ENCODE measurements around the gene RAPGEF4. TPM values are rescaled to one million over a fixed set of nuclear protein-coding genes. Genes with fewer than 3 reads are reported as not detected.

Gene RAPGEF4
- polyA plus RNA-seq, 4 donors, result 8.5 to 11.6 (median 10.2) TPM

GRCh38 chr2:172928756-172929155, 193.1 kb downstream of the RAPGEF4 start:
- no peak for DNase-seq (ENCODE audit: low read depth in 4 of 4, low spot score in 2 of 4)

DNA sequence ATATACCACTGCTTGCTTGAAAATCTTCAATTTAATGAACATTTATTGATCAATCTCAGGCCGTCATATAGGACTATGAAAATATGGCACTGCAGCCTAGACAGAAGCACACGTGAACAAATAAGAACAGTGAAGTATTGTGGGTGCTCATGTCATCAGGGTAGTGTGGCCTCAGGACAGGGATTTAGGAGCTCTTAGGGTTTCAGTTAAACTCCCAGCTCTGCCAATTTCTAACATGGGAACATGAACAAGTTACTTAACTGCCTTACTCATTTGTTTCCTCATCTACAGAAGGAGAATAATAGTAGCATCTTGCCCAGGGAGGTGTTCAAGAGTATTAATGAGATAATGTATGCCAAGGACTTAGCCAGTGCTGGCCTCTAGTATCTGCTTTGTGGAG, 194.0 kb downstream of the RAPGEF4 start:
- no peak for DNase-seq (ENCODE audit: low read depth in 4 of 4, low spot score in 2 of 4)

DNA sequence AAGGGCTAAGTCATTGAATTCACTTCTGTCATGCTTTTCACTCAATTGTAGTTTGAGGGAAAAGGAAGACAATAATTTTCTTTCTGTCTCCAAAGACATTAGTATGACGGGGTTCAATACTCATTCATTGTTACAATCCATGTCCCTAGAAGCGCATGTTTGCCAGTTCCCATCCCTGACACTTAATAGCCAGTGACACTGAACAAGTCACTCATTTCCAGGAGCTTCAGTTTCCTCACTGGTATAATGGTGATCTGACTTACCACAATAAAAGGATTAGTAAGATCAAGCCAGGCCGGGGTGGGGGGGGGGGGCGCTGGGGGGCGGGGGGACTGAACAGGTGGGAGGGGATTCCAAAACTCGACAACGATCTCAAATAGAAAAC, 195.2 kb downstream of the RAPGEF4 start:
- no peak for DNase-seq (ENCODE audit: low read depth in 4 of 4, low spot score in 2 of 4)

DNA sequence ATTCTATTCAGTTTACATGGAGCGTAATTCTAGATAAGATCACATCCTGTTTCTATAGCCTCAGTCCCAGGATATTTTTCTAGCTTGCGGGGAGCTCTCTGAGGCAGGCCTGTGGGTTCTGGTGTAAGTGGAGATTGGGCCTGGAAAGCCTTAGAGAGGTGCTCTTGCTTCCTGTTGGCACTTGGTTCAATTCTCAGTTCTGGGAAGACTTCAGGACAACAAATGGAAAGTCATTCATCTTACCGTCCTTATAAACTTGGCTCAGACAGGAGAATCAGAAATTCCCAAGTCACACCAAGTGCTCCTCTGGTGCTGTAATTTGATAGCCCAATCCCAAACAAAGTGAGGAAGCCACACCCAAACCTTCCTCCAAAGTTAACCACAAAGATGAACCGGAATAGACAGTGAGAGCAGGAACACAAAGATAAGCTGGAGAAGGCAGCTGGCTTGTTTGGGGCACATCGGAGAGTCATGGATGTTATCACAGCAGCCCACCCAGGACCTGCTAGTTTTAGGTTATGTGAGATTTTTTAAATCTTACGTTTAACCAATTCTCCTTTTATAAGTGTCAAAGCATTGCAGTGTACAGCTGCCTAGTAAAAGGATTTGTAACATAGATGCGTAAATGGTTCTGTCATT, 195.7 kb downstream of the RAPGEF4 start:
- DNase-seq (ENCODE audit: low read depth in 4 of 4, low spot score in 2 of 4), result peak in 1 of 4 donors; percentile 32

DNA sequence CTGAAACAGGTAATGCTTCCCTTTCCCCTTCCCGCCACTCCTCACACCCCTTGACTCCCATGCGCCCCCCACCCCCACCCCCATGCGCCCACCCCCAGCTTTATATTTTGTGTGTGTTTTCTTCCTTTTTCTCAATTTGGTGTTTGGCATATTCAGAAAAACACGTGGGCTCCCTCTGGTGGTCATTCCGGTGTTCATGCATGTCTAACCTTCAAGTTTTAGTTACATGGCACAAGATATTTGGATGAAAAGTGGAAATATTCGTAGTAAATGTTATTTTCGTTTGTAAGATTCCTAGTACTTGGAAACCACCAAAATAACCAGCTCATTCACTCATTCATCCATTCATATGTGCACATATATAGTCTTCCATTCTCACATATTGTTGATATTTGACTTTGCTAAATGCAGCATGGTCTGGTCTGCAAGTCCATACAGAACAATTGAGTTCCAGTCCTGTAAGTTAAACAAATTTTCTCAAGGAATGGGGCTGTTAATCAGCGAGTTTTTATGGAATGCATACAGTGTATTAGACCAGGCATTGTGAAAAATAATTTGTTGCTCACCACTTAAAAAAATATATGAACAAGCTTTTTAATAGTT, 196.4 kb downstream of the RAPGEF4 start:
- DNase-seq (ENCODE audit: low read depth in 4 of 4, low spot score in 2 of 4), result peak in 2 of 4 donors; percentile 61 to 76

DNA sequence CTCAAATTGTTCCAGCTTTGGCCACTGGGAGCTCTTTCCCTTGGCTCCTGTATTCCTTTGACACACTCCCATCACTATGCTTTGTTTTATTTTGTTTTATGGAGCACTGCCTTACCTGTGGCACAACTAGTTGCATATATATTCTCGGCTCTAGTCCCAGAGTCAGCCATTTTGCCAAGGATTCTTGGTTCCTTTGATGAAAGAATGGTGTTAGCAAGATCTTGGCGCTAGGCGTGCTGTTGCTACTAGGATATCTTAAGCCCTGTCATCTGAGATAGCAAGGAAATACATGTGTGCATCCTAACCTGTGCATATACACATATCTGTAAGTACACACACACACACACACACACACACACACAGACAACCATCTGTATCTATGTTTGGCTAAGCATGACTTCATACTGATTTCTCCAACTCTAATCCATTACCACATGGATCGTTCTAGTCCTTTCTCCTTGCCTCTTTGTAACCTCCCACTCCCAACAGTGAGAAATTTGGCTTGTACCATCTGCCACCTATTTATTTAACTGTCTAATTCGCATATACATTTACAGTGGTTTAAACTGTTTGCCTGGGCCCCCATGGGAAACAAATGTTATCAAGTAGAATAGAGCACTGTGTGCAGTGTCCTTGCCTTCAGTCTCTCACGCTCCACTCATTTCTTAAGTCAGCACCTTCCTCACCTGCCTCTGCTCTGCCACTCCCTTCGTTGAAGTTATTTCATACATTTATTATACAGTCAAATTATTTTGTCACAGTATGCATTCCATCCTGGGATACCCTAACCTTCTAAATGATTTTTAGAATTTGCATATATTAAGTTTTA, 202.5 kb downstream of the RAPGEF4 start:
- no peak for DNase-seq (ENCODE audit: low read depth in 4 of 4, low spot score in 2 of 4)

- DNase-seq (ENCODE audit: low read depth in 4 of 4, low spot score in 2 of 4), result no peak
Measured at GRCh38 chr2:172938713-172939375, 203.2 kb downstream of the RAPGEF4 start.

DNA sequence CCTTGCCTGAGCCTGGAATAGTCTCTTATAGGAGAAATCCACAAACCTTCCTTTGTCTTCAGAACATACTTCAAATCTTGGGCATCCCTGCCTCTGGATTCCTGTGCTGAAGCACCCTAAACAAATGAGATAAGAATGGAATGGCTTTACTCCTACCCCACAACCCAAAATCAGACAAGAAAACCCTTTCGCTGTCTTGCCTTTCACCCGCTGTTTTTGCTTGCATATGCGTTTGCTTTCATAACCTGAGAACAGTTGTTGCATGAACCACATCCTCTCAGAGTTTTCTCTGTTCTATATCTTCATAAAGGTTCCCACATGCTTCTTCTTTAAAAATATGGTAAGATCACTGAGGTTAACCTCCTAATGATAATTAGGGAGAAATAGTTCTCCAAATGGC, 207.9 kb downstream of the RAPGEF4 start:
- no peak for DNase-seq (ENCODE audit: low read depth in 4 of 4, low spot score in 2 of 4)

- DNase-seq (ENCODE audit: low read depth in 4 of 4, low spot score in 2 of 4), result no peak
Measured at GRCh38 chr2:172944022-172944793, 208.6 kb downstream of the RAPGEF4 start.

- no peak for DNase-seq (ENCODE audit: low read depth in 4 of 4, low spot score in 2 of 4)
Measured at GRCh38 chr2:172944794-172945509, 209.3 kb downstream of the RAPGEF4 start.

GRCh38 chr2:172945510-172945850, 209.8 kb downstream of the RAPGEF4 start:
- no peak for DNase-seq (ENCODE audit: low read depth in 4 of 4, low spot score in 2 of 4)

- DNase-seq (ENCODE audit: low read depth in 4 of 4, low spot score in 2 of 4), result no peak
Measured at GRCh38 chr2:172947461-172948153, 212.0 kb downstream of the RAPGEF4 start.

DNA sequence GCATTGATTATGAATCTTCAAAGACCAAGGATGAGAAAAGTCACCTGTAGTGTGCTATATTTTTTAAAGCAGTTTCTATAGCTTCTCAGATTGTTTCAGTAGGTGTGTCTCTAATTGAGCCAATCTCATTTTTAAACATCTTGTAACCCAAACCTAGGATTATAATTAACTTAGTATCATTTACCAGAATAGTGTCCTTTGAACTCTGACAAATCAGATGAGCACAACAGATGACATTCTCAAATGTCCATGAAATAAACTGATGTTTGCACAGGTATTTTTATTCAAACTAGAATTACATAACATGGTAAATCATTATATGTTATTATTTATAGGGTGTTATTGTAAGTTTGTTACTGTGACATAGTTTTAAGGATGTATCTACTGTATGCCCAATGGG, 213.9 kb downstream of the RAPGEF4 start:
- DNase-seq (ENCODE audit: low read depth in 4 of 4, low spot score in 2 of 4), result no peak

- DNase-seq (ENCODE audit: low read depth in 4 of 4, low spot score in 2 of 4), result no peak
Measured at GRCh38 chr2:172950565-172950964, 214.9 kb downstream of the RAPGEF4 start.

DNA sequence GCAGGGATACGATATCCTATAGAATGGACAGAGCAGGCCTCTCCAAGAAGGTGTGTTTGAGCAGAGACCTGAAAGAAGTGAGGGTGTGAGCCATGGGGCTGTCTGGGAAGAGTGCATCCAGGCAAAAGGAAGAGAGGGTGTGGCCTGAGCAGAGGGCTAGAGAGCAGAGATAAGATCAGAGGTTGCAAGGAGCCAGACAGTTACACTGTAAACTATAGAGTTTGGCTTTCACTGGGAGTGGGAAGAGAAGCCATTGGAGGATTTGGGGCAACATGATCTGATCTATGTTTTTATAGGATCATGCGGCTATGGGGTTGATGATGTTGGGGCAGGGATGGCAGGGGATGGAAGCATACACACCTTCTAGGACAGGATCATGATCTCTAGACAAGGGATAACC, 215.9 kb downstream of the RAPGEF4 start:
- no peak for DNase-seq (ENCODE audit: low read depth in 4 of 4, low spot score in 2 of 4)

GRCh38 chr2:172953411-172953810, 217.8 kb downstream of the RAPGEF4 start:
- DNase-seq (ENCODE audit: low read depth in 4 of 4, low spot score in 2 of 4), result no peak

- DNase-seq (ENCODE audit: low read depth in 4 of 4, low spot score in 2 of 4), result no peak
Measured at GRCh38 chr2:172953970-172954852, 218.6 kb downstream of the RAPGEF4 start.

DNA sequence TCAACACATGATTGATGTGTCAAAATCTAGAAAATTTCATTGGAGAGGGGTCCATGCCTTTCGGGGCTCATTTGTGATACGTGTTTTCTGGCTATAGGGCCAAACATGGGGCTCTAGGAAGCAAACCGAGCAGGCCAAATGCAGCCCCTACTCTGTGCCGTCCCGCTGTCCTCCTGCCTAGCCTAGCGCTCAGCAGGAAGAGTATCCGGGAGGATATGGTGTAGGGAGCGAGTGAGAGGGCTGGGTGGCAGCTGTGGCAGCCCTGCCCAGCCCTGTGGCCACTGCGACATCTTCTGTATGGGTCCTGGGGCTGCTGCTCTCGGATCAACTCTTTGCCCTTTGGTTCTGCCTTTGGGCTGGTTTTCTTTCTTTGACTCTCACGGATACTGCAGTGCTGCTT, 219.9 kb downstream of the RAPGEF4 start:
- DNase-seq (ENCODE audit: low read depth in 4 of 4, low spot score in 2 of 4), result no peak
